Stimulated activated CD8-positive, alpha-beta memory T cell treated with anti-CD3 and anti-CD28 coated beads, Interleukin-15, amount 100 ng/mL, for 48 hours (primary cell): ENCODE results near the gene CGA.

Source experiments
- DNase-seq, 2 donors: peaks; one replicate each; pipeline ENCODE4 v3.0.0-alpha.2; 2020; ENCODE audit warnings: low read depth in 2 of 2

Gene CGA

DNA sequence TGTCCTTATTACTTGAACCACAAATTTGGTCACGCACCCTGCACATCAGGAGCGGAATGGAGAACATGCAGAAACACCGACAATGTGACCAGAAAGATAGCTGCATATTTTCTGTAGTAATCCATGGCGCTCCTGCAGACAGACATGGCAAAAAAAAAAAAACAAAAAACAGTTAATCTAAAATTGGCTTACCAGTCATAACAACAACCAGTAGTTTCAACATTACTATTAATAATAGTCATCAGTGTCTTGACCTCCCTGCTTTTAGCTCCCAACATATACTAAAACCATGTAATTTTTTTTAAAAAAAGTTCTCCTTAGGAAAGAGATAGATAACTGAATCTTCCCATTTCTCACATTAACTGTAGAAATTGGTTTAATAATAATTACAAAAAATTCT, 6.8 kb downstream of the CGA start:
- no peak for DNase-seq

DNA sequence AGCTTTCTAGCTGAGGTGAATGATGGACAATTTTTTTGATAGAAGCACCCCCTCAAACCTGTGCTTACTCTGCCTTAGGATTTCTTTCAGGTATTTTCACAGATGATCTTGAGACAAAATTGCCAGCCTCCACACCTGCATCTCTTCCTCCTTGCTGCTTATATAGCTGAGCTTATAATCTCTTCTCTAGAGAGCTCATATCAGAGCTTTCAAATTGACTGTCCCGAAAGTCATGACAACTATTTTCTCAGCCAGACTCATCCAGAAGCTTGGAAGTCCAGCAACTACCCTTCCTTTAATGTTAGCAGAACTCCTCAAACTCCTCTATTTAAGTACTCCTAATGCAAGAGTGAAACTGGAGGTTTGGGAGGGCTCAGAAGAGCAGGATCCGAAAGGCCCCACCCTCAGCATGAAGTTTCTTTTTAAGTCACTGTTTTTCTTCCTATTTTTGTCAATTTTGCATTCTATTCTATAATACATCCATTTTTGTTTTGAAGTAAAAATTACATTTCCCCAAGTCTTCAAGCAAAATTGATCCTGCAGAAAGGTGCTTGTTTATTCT, 12.7 kb downstream of the CGA start:
- no peak for DNase-seq

DNA sequence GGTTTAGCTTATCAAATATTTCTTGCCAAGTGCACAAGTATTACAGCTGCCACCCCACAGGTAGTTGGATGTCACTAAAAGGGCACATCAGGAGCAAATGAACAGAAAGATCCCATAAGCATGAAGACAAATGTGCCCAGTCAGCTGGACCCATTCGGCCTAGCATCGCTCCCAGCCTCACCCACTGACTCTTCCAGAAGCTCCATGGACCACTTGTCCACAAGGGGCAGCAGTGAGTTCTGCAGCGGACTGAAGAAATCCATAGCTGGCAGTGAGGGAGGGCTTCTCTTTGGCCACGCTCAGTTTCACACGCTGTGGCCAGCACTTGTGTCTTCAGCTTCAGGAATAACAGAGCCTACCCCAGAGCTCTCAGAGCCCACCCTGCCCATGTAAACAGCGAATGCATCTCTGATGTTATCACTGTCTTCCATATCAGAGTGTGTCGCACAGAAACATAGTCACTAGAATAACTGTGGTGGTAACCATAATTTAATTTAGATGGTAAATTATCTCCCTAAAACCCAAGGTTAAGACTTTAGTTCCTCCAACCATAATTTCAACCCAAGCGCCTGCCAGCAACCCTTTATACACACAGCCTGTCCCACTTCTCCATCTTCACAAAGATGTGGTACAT, 15.8 kb downstream of the CGA start:
- DNase-seq = peak; percentile 40 to 43

DNA sequence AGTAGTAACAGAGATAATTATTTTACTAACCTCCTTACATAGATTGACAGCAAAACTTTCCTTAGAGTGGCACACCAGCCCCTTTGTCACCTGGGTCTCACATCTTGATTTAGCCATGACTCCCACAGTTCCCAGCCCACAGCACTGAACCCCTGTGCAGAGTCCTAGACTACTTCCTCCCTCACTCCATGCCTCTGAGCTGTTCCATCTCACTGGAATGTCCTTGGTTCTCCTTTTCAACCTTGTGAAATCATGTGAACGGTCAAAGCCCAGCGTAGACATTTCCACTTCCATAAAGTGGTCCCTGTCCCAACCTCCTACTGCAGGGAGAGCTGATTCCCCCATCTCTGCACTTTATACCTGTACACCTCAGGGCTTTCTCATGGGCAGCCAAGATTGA, 19.7 kb downstream of the CGA start:
- DNase-seq = no peak

DNA sequence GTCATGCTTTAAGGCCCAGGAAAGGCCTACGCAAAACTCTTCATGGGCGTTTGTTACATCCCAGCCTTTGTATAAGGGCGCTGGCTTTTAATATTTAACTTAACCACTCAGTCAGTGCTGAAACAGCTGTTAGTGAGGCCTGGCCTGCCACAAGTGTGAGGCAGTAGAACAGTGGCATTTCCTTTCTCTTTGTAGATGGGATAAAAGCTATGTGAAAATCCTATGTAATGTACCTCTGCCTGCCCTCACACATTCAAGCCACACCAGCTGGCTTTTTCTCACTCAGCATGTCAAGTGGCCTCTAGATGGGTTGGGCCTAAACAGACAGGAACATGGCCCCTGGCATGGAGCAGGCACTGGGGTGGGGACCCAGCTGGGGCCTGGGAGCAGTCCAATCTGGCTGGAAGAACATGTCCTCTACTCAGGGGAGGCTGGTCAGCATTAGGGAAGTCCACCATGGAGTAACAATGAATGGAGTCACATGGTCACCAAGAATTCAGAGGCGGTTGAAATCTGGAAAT, 20.7 kb downstream of the CGA start:
- DNase-seq = no peak

DNA sequence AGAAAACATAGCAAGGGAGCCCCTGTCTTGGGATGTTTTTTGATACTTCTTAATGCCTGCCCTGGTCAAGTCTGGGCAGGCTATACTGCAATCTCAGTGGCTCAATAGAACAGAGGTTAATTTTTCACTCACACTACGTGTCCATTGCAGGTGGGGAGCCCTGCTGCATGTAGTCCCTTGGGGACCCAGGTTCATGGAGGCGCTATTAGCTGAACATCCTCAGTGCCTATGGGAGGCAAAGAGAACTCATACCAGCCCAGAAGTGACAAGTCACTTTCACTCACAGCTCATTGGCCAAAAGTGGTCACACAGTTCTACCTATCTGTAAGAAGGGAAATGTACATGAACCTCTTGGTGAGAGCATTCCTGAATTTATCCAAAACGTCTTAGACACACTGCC, 23.2 kb downstream of the CGA start:
- no peak for DNase-seq

DNA sequence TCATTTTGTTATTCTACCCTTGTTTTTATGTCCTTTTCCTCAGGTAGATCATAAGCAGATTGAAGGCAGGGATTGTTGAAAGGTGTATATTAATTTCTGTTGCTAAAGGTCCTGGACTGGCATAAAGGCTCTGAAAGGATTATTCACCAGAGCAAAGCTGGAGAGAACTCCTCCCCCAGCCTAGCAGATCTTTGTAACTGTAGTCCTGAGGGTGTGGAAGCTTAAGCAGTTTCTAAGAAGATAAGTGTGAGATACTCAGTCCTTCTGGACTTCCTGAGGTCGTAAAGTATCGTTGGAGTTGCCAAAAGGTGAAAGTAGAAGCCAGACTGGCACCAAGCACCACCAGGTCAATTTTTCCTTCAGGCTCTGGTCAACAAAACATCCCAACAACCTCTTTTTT, 24.2 kb downstream of the CGA start:
- DNase-seq = no peak

DNA sequence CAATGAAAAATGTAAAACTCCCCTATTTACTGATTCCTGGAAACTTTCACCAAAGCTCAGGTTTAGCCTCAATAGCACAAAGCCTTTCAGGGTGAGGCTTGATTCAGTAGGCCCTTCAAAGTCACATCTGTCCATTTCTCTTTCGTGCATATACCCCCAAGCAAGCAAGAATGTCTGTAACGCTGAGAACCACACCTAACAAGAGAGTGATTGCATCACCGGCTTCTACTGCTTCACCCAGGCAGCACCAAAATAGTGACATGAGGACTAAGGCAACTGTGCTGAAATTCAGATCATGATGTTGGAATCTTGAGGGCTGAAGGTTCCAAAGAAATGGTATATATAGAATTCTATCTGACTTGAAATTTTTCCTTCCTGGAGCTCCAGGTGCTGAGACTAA, 26.1 kb downstream of the CGA start:
- DNase-seq = no peak

DNA sequence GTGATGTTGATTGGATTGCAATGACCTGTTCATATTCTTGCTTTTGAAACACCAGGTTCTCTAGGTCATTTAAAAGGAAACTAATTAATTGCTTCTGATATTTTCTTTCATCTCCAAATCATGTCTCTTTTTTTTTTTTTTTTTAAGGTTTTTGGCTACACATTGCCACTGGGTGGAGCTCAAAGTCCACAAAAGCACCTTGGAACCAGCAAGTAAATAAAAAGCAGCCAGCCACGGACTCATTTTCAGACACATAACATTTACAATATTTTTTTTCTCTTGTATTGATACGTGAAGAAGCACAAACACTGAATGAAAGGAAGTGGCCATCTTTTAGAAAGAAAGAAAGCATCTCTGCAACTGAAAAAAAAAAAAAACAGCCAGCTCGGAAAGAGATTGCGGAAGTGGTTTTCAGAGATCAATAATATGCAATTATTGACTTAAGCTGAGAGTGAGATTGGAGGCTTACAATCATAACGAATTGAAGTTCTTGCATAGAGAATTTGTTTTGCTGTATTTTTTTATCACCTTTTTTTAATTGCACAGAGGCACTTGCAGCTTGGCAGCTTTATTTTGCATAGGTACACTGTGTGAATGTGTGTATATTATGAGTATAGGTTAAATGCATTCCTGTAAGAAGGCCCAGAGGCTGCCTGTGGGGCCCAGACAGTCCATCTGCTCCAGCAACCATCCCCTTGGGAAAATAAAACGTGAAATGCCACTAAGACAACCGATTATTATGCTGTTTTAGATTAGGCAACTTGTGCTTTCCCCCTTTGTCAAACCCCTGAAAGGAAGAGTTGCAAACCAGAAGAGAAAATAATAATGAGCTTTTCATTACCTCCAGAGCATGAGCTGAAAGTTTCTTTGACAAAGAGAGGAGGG, 28.2 kb downstream of the CGA start:
- DNase-seq = no peak

DNA sequence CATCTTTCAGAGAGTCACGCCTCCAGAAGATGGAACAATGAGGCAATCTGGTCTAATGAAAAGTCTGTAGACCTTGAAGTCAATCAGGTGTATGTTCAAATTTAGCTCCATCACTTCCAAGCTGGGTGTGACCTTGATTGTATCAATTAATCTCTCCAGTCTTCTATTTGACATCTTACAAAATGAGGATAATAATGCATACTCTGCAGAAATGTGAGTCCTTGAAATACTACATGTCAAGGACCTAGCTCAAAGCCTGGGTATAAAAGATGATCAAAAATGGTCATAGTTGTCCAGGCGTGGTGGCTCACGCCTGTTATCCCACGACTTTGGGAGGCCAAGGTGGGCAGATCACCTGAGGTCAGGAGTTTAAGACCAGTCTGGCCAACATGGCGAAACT, 29.8 kb downstream of the CGA start:
- DNase-seq = no peak

DNA sequence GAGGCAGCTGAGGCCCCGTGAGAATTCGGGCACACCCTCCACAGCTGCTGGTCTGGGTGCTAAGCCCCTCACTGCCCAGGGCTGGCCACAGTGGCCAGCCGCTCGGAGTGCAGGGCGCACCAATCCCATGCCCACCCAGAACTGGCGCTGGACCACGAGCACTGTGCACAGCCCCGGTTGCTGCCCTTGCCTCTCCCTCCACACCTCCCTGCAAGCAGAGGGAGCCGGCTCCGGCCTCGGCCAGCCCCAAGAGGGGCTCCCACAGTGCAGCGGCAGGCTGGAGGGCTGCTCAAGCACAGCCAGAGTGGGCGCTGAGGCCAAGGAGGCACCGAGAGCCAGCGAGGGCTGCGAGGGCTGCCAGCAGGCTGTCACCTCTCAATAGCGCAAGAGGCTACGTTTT, 35.0 kb downstream of the CGA start:
- DNase-seq = no peak

DNA sequence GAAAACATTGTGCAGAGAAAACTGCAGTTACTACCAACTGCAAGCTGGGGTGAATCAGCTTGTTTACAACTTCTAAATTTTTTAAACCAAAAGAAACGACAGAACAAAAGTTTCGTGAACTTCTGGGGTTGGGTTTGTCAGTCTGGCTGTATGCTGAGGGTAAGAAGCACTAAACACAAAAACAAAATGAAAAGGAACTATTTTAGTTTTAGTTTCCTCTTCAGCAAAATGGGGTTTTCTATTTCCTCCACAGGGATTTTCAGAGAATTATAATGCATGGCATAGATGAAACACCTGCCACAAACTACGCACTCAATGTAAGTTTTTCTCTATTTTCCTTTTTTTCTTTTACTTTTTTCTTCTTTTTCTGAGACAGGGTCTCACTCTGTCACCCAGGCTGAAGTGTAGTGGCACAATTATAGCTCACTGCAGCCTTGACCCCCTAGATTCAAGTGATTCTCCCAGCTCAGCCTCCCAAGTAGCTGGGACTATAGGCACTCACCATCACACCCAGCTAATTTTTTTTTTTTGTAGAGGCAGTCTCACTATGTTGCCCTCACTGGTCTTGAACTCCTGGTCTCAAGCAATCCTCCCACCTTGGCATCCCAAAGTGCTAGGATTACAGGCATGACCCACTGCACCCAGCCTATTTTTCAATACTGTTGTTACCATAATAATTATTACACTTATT, 40.6 kb downstream of the CGA start:
- DNase-seq = no peak

DNA sequence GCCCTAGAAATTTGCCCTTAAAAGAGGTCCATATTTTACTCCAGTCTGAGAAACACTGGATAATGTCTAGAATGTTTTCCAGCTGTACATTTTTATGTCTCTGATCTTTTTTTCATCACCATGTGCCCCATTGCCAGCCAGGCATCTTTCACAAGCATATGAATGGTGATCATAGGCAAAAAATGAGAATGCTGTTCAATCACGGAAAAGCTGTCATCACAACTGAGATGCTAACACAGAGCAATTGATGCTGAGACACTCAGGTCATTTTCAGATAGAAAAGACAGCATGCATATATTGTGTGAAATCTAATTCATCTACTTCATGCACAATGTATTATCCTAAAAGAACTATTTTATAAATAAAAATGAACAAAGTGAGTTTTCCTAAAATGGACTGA, 41.6 kb downstream of the CGA start:
- DNase-seq = no peak

DNA sequence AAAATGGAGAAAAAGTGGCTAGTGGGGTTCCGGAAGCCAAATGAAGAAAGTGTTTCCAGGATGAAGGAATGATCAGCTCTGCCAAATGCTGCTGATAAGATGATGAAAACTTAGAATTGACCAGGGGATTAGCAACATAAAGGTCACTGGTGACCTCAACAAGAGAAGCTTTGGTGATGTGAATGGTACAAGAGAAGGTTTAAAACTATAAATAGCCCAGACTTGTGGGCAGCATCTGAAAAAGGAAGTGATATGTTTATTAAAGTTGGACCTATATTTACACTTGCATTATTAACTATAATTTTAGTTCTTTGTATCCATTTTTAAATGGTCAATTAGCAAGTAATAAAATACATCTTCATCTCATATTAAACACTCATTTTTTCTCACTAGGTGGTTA, 45.1 kb downstream of the CGA start:
- DNase-seq = no peak

DNA sequence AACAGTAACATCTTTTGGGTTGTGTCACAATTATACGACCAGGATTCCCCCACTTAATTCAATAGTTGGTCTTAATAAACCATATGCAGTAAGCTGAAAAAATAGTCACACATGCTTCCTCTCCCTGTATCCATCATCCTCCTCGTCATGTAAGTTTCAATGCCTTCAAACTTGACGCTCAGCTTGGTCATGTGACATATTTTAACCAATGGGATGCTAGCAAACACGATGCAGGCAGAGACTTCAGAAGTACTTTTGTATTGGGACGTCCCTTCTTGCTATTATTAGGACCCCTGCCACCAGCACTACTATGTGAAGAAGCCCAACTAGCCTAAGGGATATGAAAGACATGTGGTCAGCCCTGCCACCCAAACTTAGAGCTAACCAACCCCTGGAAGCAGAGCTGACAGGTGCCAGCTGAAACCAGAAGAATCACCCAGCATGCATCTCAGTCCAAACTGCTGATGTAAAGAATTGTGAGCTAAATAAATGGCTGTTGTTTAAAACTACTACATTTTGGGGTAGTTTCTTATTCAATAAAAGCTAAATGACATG, 49.3 kb downstream of the CGA start:
- no peak for DNase-seq

DNA sequence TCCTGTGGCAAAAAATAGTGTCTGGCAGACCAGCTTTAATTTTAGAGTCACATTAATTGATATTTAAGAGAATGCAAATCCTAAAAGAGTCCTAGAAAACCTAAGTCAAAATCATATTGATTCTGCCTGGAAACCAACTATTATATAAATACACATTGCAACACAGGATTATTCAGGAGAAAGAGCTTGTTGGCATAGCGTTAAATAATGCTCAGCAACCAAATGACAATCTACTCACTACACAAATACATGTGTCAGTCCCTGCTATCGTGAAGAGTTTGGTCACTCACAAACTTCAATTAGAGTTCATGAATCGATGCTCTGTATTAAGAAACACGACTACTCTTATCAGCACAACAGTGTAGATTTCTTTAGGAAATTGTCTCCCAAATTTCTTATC, 54.2 kb downstream of the CGA start:
- DNase-seq = no peak
